Stimulated activated CD4-positive, alpha-beta T cell treated with anti-CD3 and anti-CD28 coated beads, Interleukin-2, amount 100 ng/mL, for 4 hours (primary cell): Measurements from ENCODE around the gene KPNB1.
A peak's percentile ranks its signal among the peaks of the same experiment; 100 is the strongest.

Source experiments
- DNase-seq: peaks from one replicate; pipeline ENCODE4 v3.0.0-alpha.2; 2020; ENCODE audit warnings: low read depth

Gene KPNB1

DNA sequence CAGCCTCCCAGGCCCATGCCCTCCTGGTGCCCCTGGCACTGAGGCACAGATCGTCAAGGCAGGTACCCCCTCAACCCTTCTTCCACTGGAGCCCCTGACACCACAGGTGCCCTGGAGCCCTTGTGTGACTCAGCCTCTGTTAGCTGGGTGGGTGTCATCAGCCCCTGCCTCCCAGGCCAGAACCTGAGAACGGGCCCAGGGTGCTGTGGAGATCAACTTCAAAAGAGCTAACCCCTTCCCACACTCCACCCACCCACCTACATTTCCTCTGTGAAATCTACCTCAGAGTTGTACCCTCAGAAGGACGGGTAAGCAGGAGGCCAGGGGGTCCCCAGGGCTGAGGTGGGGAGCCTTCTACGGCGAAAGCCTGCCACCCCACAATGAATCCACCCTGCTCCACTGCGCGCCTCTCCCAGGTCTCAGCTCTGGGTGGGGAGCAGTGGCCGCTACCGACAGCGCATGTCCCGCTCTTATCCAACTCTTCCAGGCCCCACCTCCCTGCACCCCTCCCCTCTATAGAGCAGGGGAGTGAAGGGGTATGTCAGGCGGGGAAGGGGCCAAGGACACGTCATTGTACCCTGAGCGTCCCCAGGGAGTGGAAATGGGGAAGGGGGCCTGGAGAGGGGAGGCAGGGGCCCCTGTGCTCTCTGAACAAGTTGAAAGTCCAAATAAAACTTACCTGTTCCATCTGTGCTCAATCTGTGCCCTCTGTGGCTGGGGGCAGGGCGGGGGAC is 61.8 kb downstream of the KPNB1 start:
- DNase-seq: no peak

DNA sequence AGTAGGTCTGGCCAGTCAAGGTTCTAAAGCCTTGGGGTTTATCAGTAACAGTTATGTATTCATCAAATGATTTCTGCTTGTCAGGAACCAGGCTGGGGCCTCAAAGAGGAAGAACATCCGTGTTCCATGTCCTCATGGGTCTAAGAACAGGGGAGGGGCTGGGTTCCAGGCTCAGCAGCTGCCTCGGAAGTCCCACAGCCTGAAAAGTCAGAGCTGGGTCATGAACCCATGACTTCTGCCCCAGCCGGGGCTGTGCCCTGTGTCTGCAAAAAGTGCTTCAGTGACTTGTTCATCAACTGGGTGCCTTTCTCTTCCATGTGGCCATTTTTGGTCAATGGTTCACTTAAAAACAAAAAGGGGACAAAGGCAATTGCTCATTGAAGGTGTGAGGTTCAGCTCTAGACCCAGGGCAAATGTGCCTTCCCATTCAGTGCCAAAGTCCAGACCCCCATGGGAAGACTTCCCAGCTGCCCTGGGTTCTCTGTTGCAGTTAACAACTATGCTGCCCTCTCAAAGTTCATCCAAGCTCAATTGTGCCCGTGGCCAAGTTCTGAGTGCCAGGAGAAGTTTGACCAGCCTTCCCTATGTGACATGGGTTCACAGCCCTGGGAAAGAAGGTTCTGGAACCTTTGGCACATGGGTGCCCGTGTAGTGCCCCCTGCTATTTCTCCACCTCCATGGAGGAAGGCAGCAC is 62.8 kb downstream of the KPNB1 start:
- DNase-seq: no peak

DNA sequence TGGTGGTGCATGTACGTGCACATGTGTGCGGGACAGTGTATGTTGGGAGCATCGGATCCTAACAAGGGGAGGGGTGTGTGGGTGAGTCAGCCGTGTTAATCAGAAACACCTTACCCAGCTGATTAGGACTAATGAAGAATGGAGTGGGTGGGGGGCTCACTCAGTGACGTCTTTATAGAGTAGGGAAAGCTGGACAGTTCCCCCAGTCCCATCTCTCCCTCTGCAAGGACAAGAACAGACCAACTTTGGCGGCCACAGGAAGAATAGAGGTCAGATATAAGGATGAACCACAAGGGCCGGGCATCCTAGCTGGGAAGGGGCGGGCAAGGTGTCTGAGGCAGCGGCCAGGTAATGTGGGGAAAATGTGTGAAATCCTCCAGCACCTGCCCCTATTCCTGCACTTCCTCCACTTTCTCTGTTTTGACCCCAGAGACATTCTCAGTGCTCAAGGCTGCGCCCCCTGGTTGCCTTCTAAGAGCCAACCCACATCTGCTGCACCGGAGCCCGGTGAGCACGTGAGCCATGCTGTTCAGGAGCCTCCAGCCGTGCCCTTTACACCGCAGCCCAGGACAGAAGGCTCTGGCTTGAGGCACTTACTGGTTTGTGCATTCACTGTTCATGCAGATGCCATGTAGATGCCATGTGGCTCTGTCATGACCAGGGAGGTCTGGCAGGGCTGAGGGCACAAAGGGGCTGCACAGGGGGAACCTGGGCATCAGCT is 64.4 kb downstream of the KPNB1 start:
- DNase-seq: no peak

DNA sequence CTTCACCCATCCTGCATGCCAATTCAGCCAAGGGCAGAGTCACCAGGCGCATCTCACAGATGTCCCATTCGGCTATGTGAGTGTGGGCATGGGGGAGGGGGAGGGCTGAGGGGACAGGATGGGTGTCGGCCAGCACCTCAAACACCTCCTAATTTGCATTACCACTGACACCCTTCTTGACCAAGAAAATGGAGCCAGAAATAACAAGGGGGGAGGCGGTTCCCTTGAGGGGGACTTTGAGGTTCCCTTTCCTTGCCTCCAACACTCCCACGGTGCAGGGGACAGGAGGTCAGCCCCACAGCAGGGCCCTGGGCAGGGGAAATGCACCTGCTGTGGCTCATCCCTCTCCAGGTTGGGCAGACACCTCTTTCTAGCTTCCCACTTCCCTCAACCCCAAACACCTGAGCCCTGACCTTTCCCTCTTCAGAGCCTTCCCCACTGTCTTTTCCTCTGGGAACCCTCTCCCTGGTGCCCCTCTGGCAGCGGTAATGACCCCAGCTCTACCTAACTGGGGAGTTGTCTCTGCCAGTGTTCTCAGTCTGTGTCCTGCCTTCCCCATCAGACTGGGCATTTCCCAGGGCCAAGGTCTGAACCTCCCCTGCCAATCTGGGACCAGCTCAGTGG is 65.2 kb downstream of the KPNB1 start:
- DNase-seq: no peak

DNA sequence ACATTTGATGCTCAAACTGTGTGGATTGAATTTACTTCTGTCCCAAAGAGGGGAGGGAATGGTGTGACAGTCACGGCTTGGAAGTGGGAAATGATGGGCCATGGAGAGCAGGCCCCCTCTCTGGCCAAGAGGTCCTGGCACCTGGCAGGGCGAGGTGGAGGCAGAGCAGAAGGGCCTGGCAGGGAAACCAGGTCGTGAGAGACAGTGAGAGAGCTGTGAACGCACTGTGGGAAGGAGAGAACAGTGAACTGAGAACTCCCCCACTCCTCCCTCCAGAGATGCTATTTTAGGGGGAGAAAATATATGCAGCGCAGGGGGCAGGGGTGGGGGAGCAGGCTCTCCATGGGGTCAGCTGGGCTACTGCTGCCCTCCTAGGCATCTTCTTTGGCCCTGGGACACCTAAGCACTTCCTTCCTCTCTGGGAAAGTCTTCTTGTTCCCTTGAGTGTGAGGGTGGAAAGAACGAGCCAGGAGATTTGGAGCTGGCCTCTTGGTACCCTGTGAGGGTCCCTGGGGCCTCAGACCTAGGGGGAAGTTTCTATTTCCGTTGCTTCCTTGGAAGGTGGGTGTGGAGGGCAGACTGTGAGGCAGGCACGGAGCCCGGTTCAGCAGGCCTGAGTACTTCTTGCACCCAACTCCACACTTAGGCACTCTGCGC is 66.1 kb downstream of the KPNB1 start:
- DNase-seq: no peak

DNA sequence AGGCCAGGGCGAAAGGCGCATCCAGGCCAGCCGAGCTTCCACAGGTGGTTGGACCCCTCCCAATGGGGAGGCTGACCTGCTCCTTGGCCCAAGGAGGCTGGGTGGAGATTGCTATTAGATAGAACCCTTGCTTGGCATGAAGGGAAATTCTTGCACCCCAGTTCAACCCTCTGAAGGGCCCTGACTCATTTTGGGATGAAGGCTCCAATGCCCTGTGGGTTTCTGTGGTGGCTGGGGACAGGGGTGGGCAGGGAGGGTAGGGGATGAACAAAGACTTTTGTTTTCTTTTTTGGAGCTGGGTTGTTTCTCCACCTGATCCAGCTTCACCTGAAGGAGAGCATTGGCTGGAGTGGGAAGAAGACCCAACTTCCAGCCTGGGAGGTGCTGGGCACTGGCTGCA is 66.7 kb downstream of the KPNB1 start:
- DNase-seq: no peak

DNA sequence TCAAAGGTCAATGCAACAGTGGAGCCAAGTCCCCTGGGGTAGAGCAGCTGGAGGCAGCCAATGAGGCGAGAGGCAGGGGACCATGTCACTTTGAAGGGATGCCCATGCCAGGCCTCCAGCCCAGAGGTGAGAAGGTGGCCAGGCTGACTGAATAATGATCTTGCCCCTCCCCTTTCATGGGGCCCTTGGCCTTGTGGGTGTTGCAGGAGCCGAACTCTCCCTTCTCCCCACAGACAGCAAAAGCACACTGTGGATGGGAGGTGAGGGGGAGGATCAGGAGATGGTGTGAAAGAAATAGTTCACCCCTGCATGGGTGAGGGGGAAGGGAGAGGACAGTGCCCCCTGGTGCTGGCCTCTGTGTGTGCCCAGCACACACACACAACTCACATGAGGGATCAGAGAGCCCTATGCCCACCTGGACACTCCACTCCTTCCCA is 67.6 kb downstream of the KPNB1 start:
- DNase-seq: peak; percentile 65

DNA sequence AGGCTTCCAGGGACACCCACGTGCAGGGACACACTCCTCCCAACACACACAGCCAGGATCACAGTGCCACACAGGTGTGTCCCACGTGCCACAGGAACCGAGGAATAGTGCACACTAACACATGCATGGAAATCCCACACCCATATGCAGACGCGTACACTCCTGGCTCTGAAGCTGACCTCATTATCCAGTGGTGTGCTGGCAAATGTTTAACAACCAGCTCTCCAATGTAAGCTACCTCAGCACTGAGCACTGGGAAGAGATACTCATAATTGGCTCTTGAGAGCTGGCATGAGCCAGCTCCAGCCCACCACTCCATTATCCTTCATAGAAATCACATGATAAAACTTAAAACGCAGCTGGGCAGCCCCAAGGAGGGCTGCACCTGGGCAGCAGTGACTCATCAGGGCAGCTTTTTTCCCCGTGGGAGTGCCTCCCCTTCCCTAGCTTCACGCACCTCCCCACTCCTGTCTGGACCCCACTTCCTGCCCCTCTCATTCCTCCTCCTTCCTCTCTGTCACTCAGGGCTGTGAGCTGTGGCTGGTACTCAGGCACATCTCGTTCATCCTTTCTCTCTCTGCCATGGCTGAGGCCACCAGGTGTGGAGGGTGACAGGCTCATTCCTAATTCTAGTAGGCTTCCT is 68.4 kb downstream of the KPNB1 start:
- peak; percentile 81 for DNase-seq

DNA sequence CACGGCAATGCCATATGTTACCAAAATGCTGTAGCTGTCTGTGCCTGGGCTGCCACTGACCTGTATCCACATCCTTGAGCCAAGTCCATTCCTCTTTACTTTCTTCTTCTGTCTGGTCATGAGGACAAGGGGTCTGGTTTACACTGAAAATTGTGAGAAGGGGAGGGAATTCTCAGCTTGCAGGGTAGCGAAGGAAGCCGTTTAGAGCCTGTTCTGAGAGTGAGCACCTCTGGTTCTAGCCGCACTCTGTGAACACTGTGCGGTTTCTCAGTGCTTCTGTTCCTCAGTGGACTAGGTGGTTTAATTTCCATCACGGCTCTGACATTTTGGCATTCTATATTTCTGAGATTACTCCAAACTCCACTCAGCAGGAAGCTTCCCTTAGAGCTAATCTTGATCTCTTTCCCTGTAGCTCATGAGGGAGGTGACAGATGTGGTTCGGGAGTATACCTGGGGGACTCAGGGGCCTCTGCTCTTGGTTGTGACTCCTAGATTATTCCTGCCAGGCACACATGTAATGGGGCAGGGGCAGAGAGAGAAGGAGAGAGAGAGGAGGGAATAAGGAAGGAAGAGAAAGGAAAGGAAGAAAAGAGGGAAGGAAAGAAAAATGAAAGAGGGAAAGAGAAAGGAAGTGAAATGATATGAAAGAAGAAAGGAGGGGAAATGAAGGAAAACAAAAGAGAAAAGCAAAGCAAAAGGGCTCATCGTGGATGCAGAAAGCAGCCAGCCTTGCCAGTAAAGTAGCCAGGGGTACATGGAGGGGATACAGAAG is 69.1 kb downstream of the KPNB1 start:
- DNase-seq: no peak

DNA sequence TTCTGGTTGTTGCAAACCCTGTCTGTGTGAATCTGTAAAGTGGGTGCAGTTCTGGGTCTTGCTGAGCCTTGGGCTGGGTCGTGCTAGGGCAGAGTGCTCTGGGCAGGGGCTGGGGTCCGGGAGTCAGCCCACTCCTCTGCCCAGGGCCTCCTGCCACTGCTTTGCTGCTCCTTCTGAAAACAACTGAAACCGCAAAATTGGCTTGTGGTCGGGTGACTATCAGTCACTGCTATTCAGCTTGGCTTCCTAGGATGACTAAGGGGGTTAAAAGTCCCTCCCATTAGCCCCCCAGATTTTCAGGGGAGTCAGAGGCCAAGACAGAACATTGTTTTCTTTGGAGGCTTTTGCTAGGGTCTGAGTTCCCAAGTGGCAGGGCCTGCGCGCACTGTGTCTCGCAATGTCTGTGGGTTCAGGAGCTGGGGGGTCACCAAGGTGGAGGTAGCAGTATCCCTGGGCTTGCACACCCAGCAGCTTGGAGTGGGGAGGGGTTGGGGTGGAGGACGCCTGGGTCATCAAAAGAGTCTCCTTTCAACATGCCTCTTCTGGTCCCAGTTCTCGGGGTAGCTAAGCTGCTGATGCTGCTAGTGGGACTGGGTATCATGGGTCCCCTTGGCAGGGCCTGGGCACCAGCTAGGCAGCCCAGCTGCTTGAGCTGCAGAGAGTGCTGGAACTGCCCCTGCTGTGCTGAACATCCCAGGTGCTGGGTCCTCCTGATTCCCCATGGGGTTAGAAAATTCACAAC is 69.9 kb downstream of the KPNB1 start:
- peak; percentile 72 for DNase-seq

DNA sequence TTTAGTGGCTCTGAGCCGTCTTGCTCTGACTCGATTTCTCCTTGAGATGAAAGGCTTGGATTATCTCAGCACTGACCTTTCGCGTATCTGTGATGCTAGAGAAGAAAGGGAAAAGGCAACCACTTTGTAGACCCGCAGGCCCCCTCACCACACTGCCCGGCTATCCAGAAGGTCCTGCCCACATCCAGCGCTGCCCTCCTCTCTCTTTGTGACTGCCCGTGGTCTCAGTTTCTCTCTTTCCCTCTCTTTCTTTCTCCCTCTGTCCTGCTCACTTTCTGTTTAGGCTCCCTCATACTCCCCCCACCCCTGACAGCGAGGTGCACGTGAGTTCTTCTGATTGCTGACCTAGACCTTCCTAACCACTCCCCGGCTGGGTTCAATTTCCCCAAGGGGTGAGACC is 70.5 kb downstream of the KPNB1 start:
- no peak for DNase-seq

DNA sequence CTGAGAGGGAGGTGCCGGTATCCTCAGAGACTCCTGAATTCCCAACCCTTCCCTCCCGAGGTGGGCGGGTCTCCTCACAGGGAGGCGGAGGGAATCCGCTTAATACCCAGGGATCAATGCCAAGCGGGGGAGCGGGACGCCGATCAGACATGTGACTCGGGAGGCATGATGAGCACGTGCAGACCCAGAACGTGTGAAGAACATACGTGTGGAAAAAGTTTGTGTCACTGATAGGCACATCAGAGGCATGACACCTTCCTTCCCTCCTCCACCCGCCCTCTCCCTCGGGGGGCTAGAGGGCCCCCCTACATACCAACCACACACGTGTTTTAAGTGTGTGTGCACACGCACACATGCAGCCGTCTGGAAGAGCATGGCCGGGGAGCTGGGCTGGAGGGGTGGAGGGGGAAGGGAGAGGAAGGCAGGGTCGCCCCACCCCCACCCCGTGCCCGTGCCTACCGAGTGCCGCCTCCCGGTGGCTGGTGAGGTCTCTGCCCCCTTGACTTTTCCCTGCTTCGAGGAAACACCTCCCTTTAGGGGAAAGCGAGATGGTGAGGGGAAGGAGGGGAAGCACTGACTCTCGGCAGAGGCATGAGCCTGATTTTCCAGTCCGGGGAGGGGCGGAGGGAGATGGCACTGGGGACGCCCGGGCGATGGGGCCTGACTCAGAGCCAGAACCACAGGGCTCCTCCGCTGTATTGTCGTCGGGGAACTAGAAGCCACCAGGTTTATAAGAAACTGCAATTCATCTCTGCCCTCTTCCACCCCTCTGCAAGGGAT is 71.2 kb downstream of the KPNB1 start:
- peak; percentile 99 for DNase-seq

DNA sequence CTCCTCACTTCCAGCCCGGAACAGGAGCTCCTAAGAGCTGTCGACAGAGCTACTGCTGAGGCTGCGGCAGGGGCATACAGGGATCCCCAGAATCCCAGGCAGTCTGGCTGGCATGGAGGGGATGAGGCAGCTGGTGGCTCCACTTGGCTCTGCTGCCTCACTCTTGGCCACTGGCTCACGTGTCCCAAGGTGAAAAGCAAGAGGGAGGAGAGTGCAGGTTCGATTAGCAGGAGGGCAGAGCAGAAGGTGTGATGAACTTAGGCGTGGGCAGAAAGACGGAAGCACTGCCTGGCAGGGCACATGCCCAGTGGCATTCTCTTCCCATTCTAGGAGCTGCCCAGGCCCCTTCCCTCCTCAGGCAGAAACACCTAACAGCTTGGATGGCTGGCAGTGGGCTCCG is 72.0 kb downstream of the KPNB1 start:
- no peak for DNase-seq

DNA sequence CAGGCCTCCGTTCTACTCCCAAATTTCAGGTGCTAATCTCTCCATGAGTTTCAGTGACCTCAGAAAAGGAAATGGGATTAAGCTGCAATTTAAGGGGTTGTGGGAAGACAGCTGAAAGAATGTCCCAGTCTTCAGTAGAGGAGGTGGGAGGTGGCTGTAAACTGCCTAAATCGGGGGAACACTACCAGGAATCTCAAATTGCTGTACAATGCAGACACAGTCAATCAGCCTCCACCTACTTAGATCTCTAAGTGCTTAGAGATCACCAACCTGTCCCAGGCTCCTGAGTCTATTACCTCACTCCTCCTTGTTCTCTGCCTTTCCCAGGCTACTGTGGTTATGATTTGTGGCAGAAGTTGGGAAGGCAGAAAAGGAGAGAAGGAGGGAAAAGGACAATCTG is 75.0 kb downstream of the KPNB1 start:
- DNase-seq: no peak

DNA sequence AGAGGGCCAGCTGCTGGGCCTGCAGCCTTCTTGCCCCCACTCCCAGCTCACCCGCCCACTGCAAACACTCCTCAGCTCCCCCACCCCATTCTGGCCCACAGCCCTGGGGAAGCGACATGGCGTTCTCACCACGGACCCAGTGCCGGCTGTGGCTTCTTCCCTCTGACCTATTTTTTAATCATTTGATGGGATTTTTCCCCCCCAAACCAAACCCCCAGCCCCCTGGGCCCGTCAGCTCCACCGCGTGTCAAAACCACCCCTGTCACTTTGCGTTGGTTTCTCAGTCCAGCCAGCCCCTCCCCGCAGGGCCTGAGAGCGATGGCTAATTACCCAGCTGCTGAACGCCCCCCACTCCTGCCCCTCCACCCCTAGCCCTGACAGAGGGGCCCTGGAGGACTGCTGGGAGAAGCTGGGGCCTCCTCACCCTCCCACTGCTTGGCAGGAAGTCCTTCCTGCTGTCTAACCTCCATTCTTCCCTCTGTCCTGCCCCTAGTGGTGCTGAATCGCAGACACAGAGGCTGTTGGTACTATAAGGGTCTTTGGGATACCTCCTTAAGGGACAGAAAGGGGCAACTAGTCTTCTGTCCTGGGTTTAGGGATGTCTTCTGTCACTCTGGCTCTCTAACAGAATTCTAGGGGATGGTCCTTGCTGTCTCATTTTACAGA is 75.9 kb downstream of the KPNB1 start:
- DNase-seq: no peak

DNA sequence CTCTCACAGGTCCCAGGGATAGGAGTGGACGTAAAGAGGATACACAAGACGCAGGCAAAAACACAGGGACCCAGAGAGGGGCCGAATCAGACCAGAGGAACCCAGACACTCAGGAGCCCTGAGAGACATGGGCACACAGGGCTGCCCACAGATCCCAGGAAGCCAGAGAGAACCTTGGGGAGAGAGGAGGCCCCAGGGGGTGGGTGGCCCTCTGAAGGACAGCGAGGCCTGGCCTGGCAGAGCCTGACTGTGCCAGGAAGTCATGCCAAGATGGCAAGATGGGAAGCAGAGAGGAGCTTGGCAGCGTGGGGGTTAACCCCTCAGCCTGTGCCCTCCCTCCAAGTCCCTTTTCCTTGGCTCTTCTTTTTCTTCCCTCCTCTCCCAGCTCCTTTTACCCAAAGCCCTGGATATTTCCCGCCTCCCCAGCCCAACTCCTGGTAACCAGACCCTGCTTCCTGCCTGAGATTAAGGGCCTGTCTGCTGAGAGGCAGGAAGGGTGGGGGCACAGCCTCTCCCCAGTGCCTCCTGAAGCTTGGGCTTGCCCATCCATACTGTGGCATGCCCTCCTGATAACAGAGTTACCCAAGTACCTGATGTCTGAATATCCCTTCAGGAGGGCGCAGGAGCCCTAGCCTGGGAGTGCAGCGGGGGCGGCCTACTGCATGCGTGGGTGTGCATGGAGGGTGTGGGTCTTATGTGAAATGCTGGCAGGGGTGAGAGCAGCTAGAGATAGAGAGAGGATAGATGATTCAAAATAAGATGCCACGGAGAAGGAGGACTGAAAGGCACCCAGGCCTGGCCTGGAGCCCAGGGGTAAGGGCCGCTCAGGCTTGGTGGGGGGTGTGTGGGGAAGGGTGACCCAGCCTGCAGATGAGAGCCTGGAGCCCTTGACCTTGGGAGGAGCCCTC is 77.3 kb downstream of the KPNB1 start:
- DNase-seq: no peak

DNA sequence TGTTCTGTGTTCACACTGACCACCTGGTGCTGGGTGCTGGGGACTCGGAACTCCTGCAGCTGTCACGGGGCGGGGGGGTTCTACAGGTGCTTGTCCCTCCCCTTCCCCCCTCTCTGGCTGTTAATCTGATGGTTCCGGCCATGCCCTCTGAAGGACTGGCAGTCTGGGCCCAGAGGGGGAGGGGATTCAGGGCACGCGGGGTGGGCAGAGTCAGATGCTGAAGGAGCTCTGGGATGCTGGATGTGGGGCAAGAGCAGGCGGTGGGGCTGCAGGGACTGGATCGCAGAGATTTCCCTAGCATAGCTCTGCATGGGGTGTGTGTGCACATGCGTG is 78.0 kb downstream of the KPNB1 start:
- no peak for DNase-seq
